Measurements from ENCODE around the gene ANKK1.

ANKK1 gene

DNA sequence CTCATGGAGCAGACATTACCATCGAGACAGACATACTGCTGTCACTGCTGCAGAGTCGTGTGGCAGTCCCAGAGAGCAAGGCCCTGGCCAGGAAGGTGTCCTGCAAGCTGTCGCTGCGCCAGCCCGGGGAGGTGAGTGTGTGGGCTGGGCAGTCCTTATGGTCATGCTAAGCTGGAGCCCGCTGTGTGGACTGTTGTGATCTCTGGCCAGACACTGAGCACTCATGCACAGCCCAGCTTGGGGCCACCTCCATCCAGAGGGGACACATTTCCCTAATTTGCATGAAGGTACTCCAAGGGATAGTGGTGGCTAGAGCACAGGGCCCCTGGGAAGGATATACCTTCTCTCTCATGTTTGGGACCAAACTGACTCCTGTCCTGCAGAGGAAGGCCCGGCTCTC is 9.6 kb downstream of the ANKK1 start:
- intact Hi-C loops (cut with DNase I; ENCODE audit: low total_unique reads) = no loop called here
- Histone ChIP-seq H3K27me3 (no peaks in the 10 kb centered on the region), H3K36me3 (peaks cover 0 to 9% (median 0%) of the 10 kb centered on the region in 3 donors), H3K4me3 (no peak overlapping the region), H3K9me3 (no peaks in the 10 kb centered on the region), H3K27ac (no peak overlapping the region), H3K4me1 (peaks cover 0 to 7% (median 0%) of the 10 kb centered on the region in 4 donors)
- TF ChIP-seq, protein P1, sequence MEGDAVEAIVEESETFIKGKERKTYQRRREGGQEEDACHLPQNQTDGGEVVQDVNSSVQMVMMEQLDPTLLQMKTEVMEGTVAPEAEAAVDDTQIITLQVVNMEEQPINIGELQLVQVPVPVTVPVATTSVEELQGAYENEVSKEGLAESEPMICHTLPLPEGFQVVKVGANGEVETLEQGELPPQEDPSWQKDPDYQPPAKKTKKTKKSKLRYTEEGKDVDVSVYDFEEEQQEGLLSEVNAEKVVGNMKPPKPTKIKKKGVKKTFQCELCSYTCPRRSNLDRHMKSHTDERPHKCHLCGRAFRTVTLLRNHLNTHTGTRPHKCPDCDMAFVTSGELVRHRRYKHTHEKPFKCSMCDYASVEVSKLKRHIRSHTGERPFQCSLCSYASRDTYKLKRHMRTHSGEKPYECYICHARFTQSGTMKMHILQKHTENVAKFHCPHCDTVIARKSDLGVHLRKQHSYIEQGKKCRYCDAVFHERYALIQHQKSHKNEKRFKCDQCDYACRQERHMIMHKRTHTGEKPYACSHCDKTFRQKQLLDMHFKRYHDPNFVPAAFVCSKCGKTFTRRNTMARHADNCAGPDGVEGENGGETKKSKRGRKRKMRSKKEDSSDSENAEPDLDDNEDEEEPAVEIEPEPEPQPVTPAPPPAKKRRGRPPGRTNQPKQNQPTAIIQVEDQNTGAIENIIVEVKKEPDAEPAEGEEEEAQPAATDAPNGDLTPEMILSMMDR (IDR thresholded peaks at IDR 0.05) = no peak
- DNase-seq = peak in 1 of 2 donors; percentile 46

DNA sequence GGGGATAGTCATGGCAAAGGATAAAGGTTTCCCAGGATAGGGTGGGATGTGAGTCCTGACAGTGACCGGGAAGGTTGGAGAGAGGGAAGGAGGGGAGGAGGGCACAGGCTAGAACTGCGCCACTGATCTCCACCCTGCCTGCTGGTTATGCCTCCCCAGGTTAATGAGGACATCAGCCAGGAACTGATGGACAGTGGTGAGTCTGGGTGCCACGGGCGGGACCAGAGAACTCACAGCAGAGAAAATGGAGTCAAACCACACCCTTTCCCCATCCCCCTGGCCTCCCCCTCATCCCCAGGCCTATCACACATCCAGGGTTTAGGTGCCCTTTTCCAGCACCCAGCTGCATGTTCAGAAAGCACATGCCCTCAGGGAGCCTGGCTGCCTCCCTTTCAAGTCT is 10.2 kb downstream of the ANKK1 start:
- intact Hi-C loops (cut with DNase I; ENCODE audit: low total_unique reads) = no loop called here

DNA sequence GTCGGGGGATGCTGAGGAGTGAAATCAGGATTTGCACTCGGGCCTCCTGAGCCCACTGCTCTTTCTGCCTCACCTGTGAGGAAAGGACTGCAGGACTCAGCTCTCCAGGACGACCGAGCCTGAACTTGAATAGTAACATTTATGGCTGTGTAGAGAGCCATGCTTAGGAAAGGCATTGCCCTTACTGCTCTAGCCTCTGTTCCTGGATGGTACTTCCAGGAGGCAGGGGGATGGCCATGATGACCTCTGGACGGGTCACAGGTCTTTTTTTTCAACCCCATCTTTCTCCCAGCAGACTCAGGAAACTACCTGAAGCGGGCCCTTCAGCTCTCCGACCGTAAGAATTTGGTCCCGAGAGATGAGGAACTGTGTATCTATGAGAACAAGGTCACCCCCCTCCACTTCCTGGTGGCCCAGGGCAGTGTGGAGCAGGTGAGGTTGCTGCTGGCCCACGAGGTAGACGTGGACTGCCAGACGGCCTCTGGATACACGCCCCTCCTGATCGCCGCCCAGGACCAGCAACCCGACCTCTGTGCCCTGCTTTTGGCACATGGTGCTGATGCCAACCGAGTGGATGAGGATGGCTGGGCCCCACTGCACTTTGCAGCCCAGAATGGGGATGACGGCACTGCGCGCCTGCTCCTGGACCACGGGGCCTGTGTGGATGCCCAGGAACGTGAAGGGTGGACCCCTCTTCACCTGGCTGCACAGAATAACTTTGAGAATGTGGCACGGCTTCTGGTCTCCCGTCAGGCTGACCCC is 11.3 kb downstream of the ANKK1 start:
- peak in 1 of 2 donors; percentile 55 for DNase-seq
- intact Hi-C loops (cut with DNase I; ENCODE audit: low total_unique reads) = no loop called here
- no peaks in the 10 kb centered on the region for H3K9me3 ChIP-seq
- TF ChIP-seq, protein P1 (IDR thresholded peaks at IDR 0.05) = no peak
- H3K4me3 ChIP-seq = no peak overlapping the region
- H3K27ac ChIP-seq = no peak overlapping the region
- peaks cover 0 to 7% (median 0%) of the 10 kb centered on the region in 4 donors for H3K4me1 ChIP-seq
- H3K36me3 ChIP-seq = peaks cover 0 to 9% (median 0%) of the 10 kb centered on the region in 3 donors
- no peaks in the 10 kb centered on the region for H3K27me3 ChIP-seq

More for the DNA sequence above, 10.2 kb downstream of the ANKK1 start:
- H3K4me1 ChIP-seq = peaks cover 0 to 7% (median 0%) of the 10 kb centered on the region in 4 donors
- H3K27ac ChIP-seq = no peak overlapping the region
- TF ChIP-seq, protein P1 (IDR thresholded peaks at IDR 0.05) = no peak
- no peak overlapping the region for H3K4me3 ChIP-seq
- no peaks in the 10 kb centered on the region for H3K27me3 ChIP-seq
- DNase-seq = peak in 1 of 2 donors; percentile 43
- no peaks in the 10 kb centered on the region for H3K9me3 ChIP-seq
- peaks cover 0 to 9% (median 0%) of the 10 kb centered on the region in 3 donors for H3K36me3 ChIP-seq

DNA sequence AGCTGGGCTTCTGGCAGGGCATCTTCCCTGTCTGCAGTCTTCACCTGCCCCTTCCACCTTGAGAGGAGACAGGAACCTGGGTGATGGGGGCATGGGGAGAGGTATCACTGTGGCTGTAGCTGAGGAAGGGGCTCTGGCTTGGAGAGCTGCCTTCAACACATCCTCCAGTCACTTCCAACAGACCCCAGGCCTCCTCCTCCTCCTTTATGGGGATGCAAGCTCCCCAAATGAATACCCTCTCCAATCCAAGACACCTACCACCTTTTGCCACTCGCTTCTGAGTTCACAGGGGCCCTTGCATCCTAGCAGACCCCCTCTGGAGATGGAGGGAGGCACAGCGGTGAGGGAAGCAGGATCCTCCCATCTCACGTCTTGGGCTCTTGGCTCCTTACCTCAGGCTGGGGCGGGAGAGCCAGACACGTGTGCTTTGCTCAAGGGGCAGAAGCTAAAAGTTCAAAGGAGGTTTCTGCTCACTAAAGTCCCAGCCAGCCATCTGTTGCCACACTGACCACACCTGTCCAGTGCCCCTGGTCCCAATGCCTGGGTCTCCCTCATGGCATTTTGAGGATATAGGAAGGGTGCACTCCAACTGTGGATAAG is 13.2 kb downstream of the ANKK1 start:
- Histone ChIP-seq H3K36me3 (peaks cover 0 to 9% (median 0%) of the 10 kb centered on the region in 3 donors), H3K9me3 (no peaks in the 10 kb centered on the region), H3K27ac (no peak overlapping the region), H3K4me3 (no peak overlapping the region), H3K27me3 (no peaks in the 10 kb centered on the region), H3K4me1 (peaks cover 0 to 7% (median 0%) of the 10 kb centered on the region in 4 donors)
- peak in 1 of 2 donors; percentile 34 for DNase-seq
- intact Hi-C loops (cut with DNase I; ENCODE audit: low total_unique reads) = no loop called here
- TF ChIP-seq, protein P1 (IDR thresholded peaks at IDR 0.05) = no peak

DNA sequence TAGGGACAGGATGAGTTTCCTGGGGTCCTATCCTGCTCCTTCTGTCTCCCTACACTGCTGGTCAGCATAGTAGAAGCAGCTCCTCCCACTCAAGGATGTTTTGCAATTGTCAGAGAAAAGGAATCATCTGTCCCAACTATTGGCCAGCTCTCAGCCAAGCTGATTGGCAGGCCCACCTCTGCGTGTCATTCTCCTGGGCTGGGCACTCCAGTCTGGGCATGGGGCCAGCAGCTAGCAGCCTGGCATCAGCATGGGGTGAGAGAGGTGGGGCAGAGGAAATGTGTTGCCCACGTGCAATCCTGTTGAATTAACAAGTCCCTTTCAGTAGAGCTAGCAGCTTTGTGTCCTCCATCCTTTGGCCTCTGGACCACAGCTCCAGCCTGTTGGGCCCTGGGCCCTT is 14.1 kb downstream of the ANKK1 start:
- no peak overlapping the region for H3K4me3 ChIP-seq
- no peaks in the 10 kb centered on the region for H3K9me3 ChIP-seq
- TF ChIP-seq, protein P1 (IDR thresholded peaks at IDR 0.05) = no peak
- intact Hi-C loops (cut with DNase I; ENCODE audit: low total_unique reads) = no loop called here
- peaks cover 0 to 7% (median 0%) of the 10 kb centered on the region in 4 donors for H3K4me1 ChIP-seq
- peaks cover 0 to 9% (median 0%) of the 10 kb centered on the region in 3 donors for H3K36me3 ChIP-seq
- H3K27me3 ChIP-seq = no peaks in the 10 kb centered on the region
- peak; percentile 37 to 70 for DNase-seq
- H3K27ac ChIP-seq = no peak overlapping the region
